GM19372 (cell line): Measurements from ENCODE around the gene SLC22A31.
A peak's percentile ranks its signal among the peaks of the same experiment; 100 is the strongest.
"Not testable (repeated sequence)": the region's sequence is repeated elsewhere in the genome, so short reads cannot be mapped to it uniquely, and the experiment has no call there.

Source experiments
- ATAC-seq: cut with Tn5 transposase; IDR thresholded peaks from one replicate; pipeline ENCODE4 v1.9.1; 2021; ENCODE audit warnings: mild to moderate bottlenecking, low read depth, moderate library complexity; ENCODE audit not compliant: unreplicated experiment

SLC22A31 gene

GRCh38 chr16:89200124-89200849 is at the start of gene SLC22A31:
Gene SLC22A31, minus strand, starts transcription at chr16:89200537. Its CDS starts 36 bp downstream, at chr16:89200501.
- no peak for ATAC-seq

- no peak for ATAC-seq
Observed at GRCh38 chr16:89248196-89248982, 48.1 kb upstream of the SLC22A31 start.

- not testable (repeated sequence) for ATAC-seq
Observed at GRCh38 chr16:89247734-89248075, 47.4 kb upstream of the SLC22A31 start.

- peak; percentile 86 for ATAC-seq
Observed at GRCh38 chr16:89246903-89247733, 46.8 kb upstream of the SLC22A31 start.

GRCh38 chr16:89246383-89246902 is 46.1 kb upstream of the SLC22A31 start:
- ATAC-seq = no peak

GRCh38 chr16:89244754-89245153 is 44.4 kb upstream of the SLC22A31 start:
- ATAC-seq = no peak

GRCh38 chr16:89244264-89244663 is 43.9 kb upstream of the SLC22A31 start:
- ATAC-seq = not testable (repeated sequence)

- no peak for ATAC-seq
Observed at GRCh38 chr16:89243664-89244063, 43.3 kb upstream of the SLC22A31 start.

GRCh38 chr16:89242795-89243200 is 42.5 kb upstream of the SLC22A31 start:
- no peak for ATAC-seq

GRCh38 chr16:89241187-89242007 is 41.1 kb upstream of the SLC22A31 start:
- ATAC-seq = peak; percentile 71

GRCh38 chr16:89237733-89238132 is 37.4 kb upstream of the SLC22A31 start:
- no peak for ATAC-seq

GRCh38 chr16:89233678-89234490 is 33.5 kb upstream of the SLC22A31 start:
- no peak for ATAC-seq

GRCh38 chr16:89232107-89232506 is 31.8 kb upstream of the SLC22A31 start:
- no peak for ATAC-seq

GRCh38 chr16:89230255-89230654 is 29.9 kb upstream of the SLC22A31 start:
- ATAC-seq = no peak

GRCh38 chr16:89224665-89225064 is 24.3 kb upstream of the SLC22A31 start:
- no peak for ATAC-seq

GRCh38 chr16:89222931-89223330 is 22.6 kb upstream of the SLC22A31 start:
- ATAC-seq = no peak

- no peak for ATAC-seq
Observed at GRCh38 chr16:89221604-89222003, 21.3 kb upstream of the SLC22A31 start.

- no peak for ATAC-seq
Observed at GRCh38 chr16:89219365-89219764, 19.0 kb upstream of the SLC22A31 start.
